Upper lobe of right lung (tissue), 1 donor: ENCODE data around the gene AP1AR. TPM values are rescaled to one million over a fixed set of nuclear protein-coding genes. Genes with fewer than 3 reads are reported as not detected.
"Not testable (repeated sequence)": the region's sequence is repeated elsewhere in the genome, so short reads cannot be mapped to it uniquely, and the experiment has no call there.

ENCODE experiments used
- ATAC-seq: fragments of 200-7000 bp; cut with Tn5 transposase; one replicate; pipeline ENCODE4 v1.9.1; 2020; ENCODE audit warnings: mild to moderate bottlenecking, moderate library complexity
- DNase-seq: peaks from one replicate; pipeline ENCODE4 v3.0.0-alpha.2; 2020
- H3K27ac ChIP-seq: fragments of 200-600 bp; one replicate; pipeline ENCODE4 v1.8.0; 2022
- H3K27me3 ChIP-seq: fragments of 200-600 bp; one replicate; pipeline ENCODE4 v1.8.0; 2022; ENCODE audit warnings: mild to moderate bottlenecking
- H3K36me3 ChIP-seq: fragments of 200-600 bp; one replicate; pipeline ENCODE4 v1.8.0; 2022
- H3K4me1 ChIP-seq: fragments of 200-600 bp; one replicate; pipeline ENCODE4 v1.8.0; 2022
- H3K4me3 ChIP-seq: fragments of 200-600 bp; one replicate; pipeline ENCODE4 v1.8.0; 2022; ENCODE audit warnings: mild to moderate bottlenecking
- H3K9me3 ChIP-seq: fragments of 200-600 bp; one replicate; pipeline ENCODE4 v1.8.0; 2022
- CTCF ChIP-seq: fragments of 200-600 bp; IDR thresholded peaks from one replicate; pipeline ENCODE4 v1.8.0; 2022; ENCODE audit warnings: antibody characterized with exemption
- intact Hi-C: fragments of 100-400 bp; cut with DNase I; formaldehyde crosslinking; loops from one replicate; pipeline ENCODE4 v1.11.0; 2022
- total RNA-seq: library from RNA; stranded (reverse); fragmentation: NEBNext Ultra II Directional; extraction: Animal tissue kit (Norgen Biotek cat#: 25700); gene quantifications from one replicate; pipeline ENCODE4 v1.2.1, GENCODE V29; 2021
- donor health status: DM: no; HTN: yes; CAD: no; lungs with severe emphysema.

AP1AR gene
- total RNA-seq, 1 donor from 2014 or later, result 16.6 TPM

GRCh38 chr4:112289407-112290253, 58.0 kb downstream of the AP1AR start:
- Histone ChIP-seq H3K9me3 (no peaks in the 10 kb centered on the region), H3K4me3 (no peak overlapping the region), H3K27ac (no peak overlapping the region), H3K4me1 (no peaks in the 10 kb centered on the region), H3K36me3 (no peaks in the 10 kb centered on the region), H3K27me3 (no peaks in the 10 kb centered on the region)
- intact Hi-C loops, result no loop called here
- DNase-seq (no peak), ATAC-seq (no peak)
- TF ChIP-seq CTCF, result no peak

- Histone ChIP-seq H3K27me3 (no peaks in the 10 kb centered on the region), H3K9me3 (no peaks in the 10 kb centered on the region), H3K4me1 (no peaks in the 10 kb centered on the region), H3K27ac (no peak overlapping the region), H3K4me3 (no peak overlapping the region), H3K36me3 (no peaks in the 10 kb centered on the region)
- DNase-seq (no peak), ATAC-seq (no peak)
- intact Hi-C loops, result no loop called here
- TF ChIP-seq CTCF, result no peak
These were observed 58.8 kb downstream of the AP1AR start for GRCh38 chr4:112290341-112290740.

GRCh38 chr4:112296949-112297880, 65.6 kb downstream of the AP1AR start, which contains the start of gene ALPK1:
ALPK1 (plus strand) TSS chr4:112297369.
- Histone ChIP-seq H3K27ac (peak within 1 kb of the TSS; percentile 78), H3K4me1 (no peaks in the 10 kb centered on the region), H3K36me3 (peaks cover 6% of the 10 kb centered on the region), H3K9me3 (no peaks in the 10 kb centered on the region), H3K4me3 (peak within 1 kb of the TSS; percentile 49), H3K27me3 (no peaks in the 10 kb centered on the region)
- peak; percentile 98 for ATAC-seq
- TF ChIP-seq CTCF, result no peak
- no peak for DNase-seq
- intact Hi-C loops, result no loop called here

- DNase-seq (no peak), ATAC-seq (no peak)
- Histone ChIP-seq H3K27ac (no peak overlapping the region), H3K4me1 (no peaks in the 10 kb centered on the region), H3K36me3 (peaks cover 6% of the 10 kb centered on the region), H3K9me3 (no peaks in the 10 kb centered on the region), H3K27me3 (no peaks in the 10 kb centered on the region), H3K4me3 (no peak overlapping the region)
- TF ChIP-seq CTCF, result no peak
- intact Hi-C loops, result no loop called here
These were observed 68.1 kb downstream of the AP1AR start for GRCh38 chr4:112299721-112300120.

GRCh38 chr4:112302320-112303274, 71.0 kb downstream of the AP1AR start:
- Histone ChIP-seq H3K36me3 (peaks cover 6% of the 10 kb centered on the region), H3K27me3 (no peaks in the 10 kb centered on the region), H3K4me1 (no peaks in the 10 kb centered on the region), H3K4me3 (no peak overlapping the region), H3K27ac (no peak overlapping the region), H3K9me3 (no peaks in the 10 kb centered on the region)
- DNase-seq (no peak), ATAC-seq (no peak)
- intact Hi-C loops, result no loop called here
- TF ChIP-seq CTCF, result no peak

- H3K27me3 ChIP-seq, H3K9me3 ChIP-seq, DNase-seq, ATAC-seq, H3K4me3 ChIP-seq, intact Hi-C loops, H3K36me3 ChIP-seq, H3K27ac ChIP-seq, H3K4me1 ChIP-seq: not testable (repeated sequence)
These were observed 73.9 kb downstream of the AP1AR start for GRCh38 chr4:112305477-112305876.

GRCh38 chr4:112309263-112309791, 77.7 kb downstream of the AP1AR start:
- H3K27ac ChIP-seq, H3K4me3 ChIP-seq, intact Hi-C loops, H3K9me3 ChIP-seq, H3K4me1 ChIP-seq, ATAC-seq, DNase-seq, H3K27me3 ChIP-seq, H3K36me3 ChIP-seq: not testable (repeated sequence)
